Endothelial cell of umbilical vein (primary cell): Measurements from ENCODE around the gene LRP1B. TPM values are rescaled to one million over a fixed set of nuclear protein-coding genes. Genes with fewer than 3 reads are reported as not detected.

ENCODE experiments used
- BruUV-seq: library from RNA; stranded (reverse); fragments of 400-500 nt; replicated peaks from 2 replicates; lab custom pipeline; 2021; lab: Mats Ljungman, UMichigan
- CTCF ChIA-PET: fragments of 300-600, 350-600 bp; sonication (Branson Sonifier 250); formaldehyde crosslinking; loops from one replicate; lab custom pipeline; 2021; ENCODE audit warnings: antibody characterized with exemption, inconsistent platforms; lab: Charles Lee
- POLR2A ChIA-PET: fragments of 300-600, 350-600 bp; sonication (Branson Sonifier 250); formaldehyde crosslinking; loops from one replicate; lab custom pipeline; 2021; ENCODE audit warnings: antibody characterized with exemption, inconsistent platforms; lab: Charles Lee
- DNase-seq: peaks from one replicate; pipeline ENCODE4 v3.0.0-alpha.2; 2011; ENCODE audit warnings: low read depth, low spot score
- FAIRE-seq: peaks from 2 replicates; lab custom pipeline; 2011; peaks lifted over from hg19 to GRCh38; lab: Jason Lieb, UNC
- H2AFZ ChIP-seq: 2 replicates; pipeline ENCODE4 v1.6.0; 2012; ENCODE audit warnings: low read depth, low read length, control low read depth, inconsistent platforms
- H3K27ac ChIP-seq: 2 replicates; pipeline ENCODE4 v1.5.1; 2011; ENCODE audit warnings: low read depth, mild to moderate bottlenecking, control low read depth, low read length, moderate library complexity; ENCODE audit not compliant: insufficient read depth
- H3K27me3 ChIP-seq, 2 experiments: 2 replicates each; pipeline versions ENCODE4 v1.6.0 to v1.6.1; 2011; ENCODE audit warnings: low read length in 2 of 2, mixed read lengths in 1 of 2; ENCODE audit not compliant: control insufficient read depth in 2 of 2, insufficient read depth in 2 of 2
- H3K36me3 ChIP-seq, 2 experiments: 2 replicates in 1 of 2; 3 replicates in 1 of 2; pipeline ENCODE4 v1.5.1; 2011; ENCODE audit warnings: low read length in 2 of 2, mild to moderate bottlenecking in 1 of 2, moderate library complexity in 1 of 2; ENCODE audit not compliant: control insufficient read depth in 2 of 2, insufficient read depth in 2 of 2; ENCODE audit errors: extremely low read depth in 1 of 2
- H3K4me1 ChIP-seq: 3 replicates; pipeline ENCODE4 v1.5.1; 2011; ENCODE audit warnings: mild to moderate bottlenecking, low read length; ENCODE audit not compliant: control insufficient read depth, insufficient read depth; ENCODE audit errors: extremely low read depth
- H3K4me2 ChIP-seq: 2 replicates; pipeline ENCODE4 v1.6.1; 2011; ENCODE audit warnings: low read length, control low read depth, mixed read lengths; ENCODE audit not compliant: insufficient read depth
- H3K4me3 ChIP-seq, 3 experiments: fragments of 200-600 bp in 1 of 3; sonication (generic), shearing (Covaris generic) in 1 of 3; replicated peaks in 1 of 3; 2 replicates each; pipeline ENCODE4 v1.5.1; 2011 to 2016; ENCODE audit warnings: control low read depth in 3 of 3, low read length in 3 of 3, mild to moderate bottlenecking in 2 of 3, inconsistent platforms in 1 of 3, low read depth in 1 of 3, moderate library complexity in 1 of 3; ENCODE audit not compliant: insufficient read depth in 1 of 3
- H3K79me2 ChIP-seq: 2 replicates; pipeline ENCODE4 v1.6.0; 2012; ENCODE audit warnings: low read length, inconsistent platforms; ENCODE audit not compliant: control insufficient read depth, insufficient read depth
- H3K9ac ChIP-seq: replicated peaks from 2 replicates; pipeline ENCODE3; 2011; ENCODE audit warnings: low read length, control low read depth; ENCODE audit not compliant: insufficient read depth; ENCODE audit errors: extremely low read depth
- H3K9me1 ChIP-seq: replicated peaks from 3 replicates; pipeline ENCODE4 v1.6.0; 2011; ENCODE audit warnings: mild to moderate bottlenecking, low read length; ENCODE audit not compliant: control insufficient read depth, insufficient read depth; ENCODE audit errors: extremely low read depth
- H3K9me3 ChIP-seq: replicated peaks from 2 replicates; pipeline ENCODE4 v1.5.1; 2012; ENCODE audit warnings: low read length, inconsistent platforms; ENCODE audit not compliant: control insufficient read depth, insufficient read depth
- H4K20me1 ChIP-seq: replicated peaks from 2 replicates; pipeline ENCODE3; 2011; ENCODE audit warnings: mild to moderate bottlenecking, low read length; ENCODE audit not compliant: control insufficient read depth, insufficient read depth; ENCODE audit errors: extremely low read depth
- CTCF ChIP-seq, 2 donors: IDR thresholded peaks; 1 replicate in 1 of 2; 2 replicates in 1 of 2; pipeline ENCODE4 v1.5.1; 2011; ENCODE audit warnings: low read length in 2 of 2, mild to moderate bottlenecking in 2 of 2, moderate library complexity in 2 of 2, control low read depth in 1 of 2, inconsistent platforms in 1 of 2, low read depth in 1 of 2; ENCODE audit not compliant: insufficient read depth in 1 of 2; ENCODE audit errors: extremely low read depth in 1 of 2
- FOS ChIP-seq: IDR thresholded peaks from 2 replicates; pipeline ENCODE4 v1.6.1; 2011; ENCODE audit warnings: mild to moderate bottlenecking, low read length, moderate library complexity, borderline replicate concordance; ENCODE audit not compliant: insufficient read depth
- GATA2 ChIP-seq: IDR thresholded peaks from 2 replicates; pipeline ENCODE4 v1.7.0; 2011; ENCODE audit warnings: low read depth, mild to moderate bottlenecking, moderate library complexity, mixed read lengths, low read length; ENCODE audit not compliant: insufficient read length, insufficient read depth
- JUN ChIP-seq: IDR thresholded peaks from 2 replicates; pipeline ENCODE4 v1.6.1; 2011; ENCODE audit warnings: borderline replicate concordance, low read depth; ENCODE audit not compliant: insufficient read length, insufficient read depth
- MAX ChIP-seq: IDR thresholded peaks from 2 replicates; pipeline ENCODE4 v1.6.1; 2011; ENCODE audit not compliant: insufficient read depth, insufficient read length
- MYC ChIP-seq: IDR thresholded peaks from one replicate; pipeline ENCODE4 v1.6.1; 2011; ENCODE audit warnings: mild to moderate bottlenecking, low read depth, low read length
- POLR2A ChIP-seq: IDR thresholded peaks from 2 replicates; pipeline ENCODE4 v1.6.1; 2012; ENCODE audit warnings: low read depth, mild to moderate bottlenecking, control low read depth, low read length
- dilution Hi-C: fragments of 300-500 bp; cut with MboI; formaldehyde crosslinking; loops from one replicate; pipeline ENCODE4 v1.15.0; 2019; ENCODE audit warnings: low sequenced_read_pairs; ENCODE audit not compliant: extremely low pct_ligation_motif_present
- intact Hi-C: fragments of 100-400 bp; cut with micrococcal nuclease; formaldehyde crosslinking; loops from one replicate; pipeline ENCODE4 v1.10.0; 2022
- polyA plus RNA-seq, 4 experiments: library from polyadenylated mRNA; depleted of rRNA in 3 of 4; stranded (reverse) in 3 of 4; unstranded in 1 of 4; fragments of >200 nt; gene quantifications; 2 replicates each; pipeline versions ENCODE4 v1.2.1 to v1.2.3, GENCODE V29; 2011 to 2012; ENCODE audit warnings: missing spikeins in 1 of 4
- total RNA-seq: library from RNA; stranded (reverse); gene quantifications from 2 replicates; pipeline ENCODE4 v1.2.3, GENCODE V29; 2021

Gene LRP1B
- total and polyA plus RNA-seq, 2 donors (not counting 3 experiments of a cell fraction or from before 2014, with no cell fraction given), result 0.03 to 0.07 TPM

GRCh38 chr2:140205093-140205492 is 1925.7 kb downstream of the LRP1B start:
- Histone ChIP-seq H3K36me3 (no peaks in the 10 kb centered on the region), H3K9me3 (no peaks in the 10 kb centered on the region), H3K79me2 (no peaks in the 10 kb centered on the region), H3K9ac (no peak overlapping the region), H3K27me3 (no peaks in the 10 kb centered on the region), H3K27ac (no peak overlapping the region), H3K4me3 (no peak overlapping the region), H4K20me1 (no peaks in the 10 kb centered on the region), H3K4me2 (no peak overlapping the region), H2AFZ (no peak overlapping the region), H3K9me1 (no peaks in the 10 kb centered on the region), H3K4me1 (no peaks in the 10 kb centered on the region)
- POLR2A ChIA-PET, result no interaction called here
- BruUV-seq, result no TSS peak
- TF ChIP-seq JUN (no peak), MYC (no peak), POLR2A (no peak), MAX (no peak), GATA2 (no peak), FOS (no peak), CTCF (IDR thresholded peaks at IDR 0.05; ENCODE audit: extremely low read depth in 1 of 2, insufficient read depth in 1 of 2, low read depth in 1 of 2, low read length in 2 of 2) (no peak)
- dilution Hi-C loops, result no loop called here
- CTCF ChIA-PET, result no interaction called here
- FAIRE-seq, result no peak
- no peak for DNase-seq
- intact Hi-C loops, result no loop called here
